Neural cell (in vitro differentiated cells): Measurements from ENCODE around the gene WDR1.

Experiments used
- POLR2AphosphoS5 ChIP-seq: IDR thresholded peaks from 2 replicates; pipeline ENCODE4 v1.6.1; 2012
- TF ChIP-seq, protein P1 (sequence below): fragments of 450-650 bp; IDR thresholded peaks from 2 replicates; pipeline ENCODE4 v1.5.1; 2014; ENCODE audit warnings: antibody characterized with exemption, mild to moderate bottlenecking, moderate library complexity; ENCODE audit not compliant: poor library complexity, severe bottlenecking
- TF ChIP-seq, protein P2 (sequence below): IDR thresholded peaks from 2 replicates; pipeline ENCODE4 v1.6.1; 2012; ENCODE audit warnings: borderline replicate concordance

DNA sequence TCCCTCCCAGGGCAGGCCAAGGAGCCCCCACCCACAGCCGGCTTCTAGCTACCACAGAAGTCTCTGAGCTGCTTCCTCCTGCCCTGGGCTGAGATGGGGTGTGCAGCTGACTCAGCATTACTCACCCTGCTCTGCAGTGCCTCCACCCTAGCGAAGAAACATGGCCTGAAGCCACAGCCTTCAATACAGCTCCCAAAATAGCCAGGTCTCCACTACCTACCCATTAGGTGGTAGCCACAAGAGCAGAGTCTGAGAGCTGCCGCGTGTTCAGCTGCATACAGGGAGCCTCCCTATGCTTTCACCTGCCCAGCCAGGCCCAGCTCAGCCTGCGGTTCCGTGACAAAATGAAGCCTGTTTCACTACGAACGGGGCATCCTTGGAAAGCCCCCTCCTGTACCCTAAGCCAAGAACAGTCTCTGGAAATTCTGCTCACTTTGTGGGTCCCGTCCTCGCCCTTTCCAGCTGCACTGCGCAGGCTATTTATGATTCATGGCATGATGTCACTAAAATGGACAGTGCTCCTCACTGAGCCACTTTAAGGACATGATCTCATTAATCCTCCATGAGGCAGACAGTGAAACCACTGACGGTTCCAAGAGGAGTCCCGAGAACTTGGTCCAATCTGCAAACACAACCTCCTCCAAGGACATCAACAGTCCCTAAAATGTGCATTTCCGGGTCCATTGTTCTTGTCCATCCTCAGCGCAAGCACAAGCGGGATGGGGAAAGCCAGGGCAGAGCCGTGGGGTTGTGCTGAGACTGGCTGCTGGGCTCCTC, 20.2 kb downstream of the WDR1 start:
- TF ChIP-seq POLR2AphosphoS5 = no peak
- TF ChIP-seq, protein P1, sequence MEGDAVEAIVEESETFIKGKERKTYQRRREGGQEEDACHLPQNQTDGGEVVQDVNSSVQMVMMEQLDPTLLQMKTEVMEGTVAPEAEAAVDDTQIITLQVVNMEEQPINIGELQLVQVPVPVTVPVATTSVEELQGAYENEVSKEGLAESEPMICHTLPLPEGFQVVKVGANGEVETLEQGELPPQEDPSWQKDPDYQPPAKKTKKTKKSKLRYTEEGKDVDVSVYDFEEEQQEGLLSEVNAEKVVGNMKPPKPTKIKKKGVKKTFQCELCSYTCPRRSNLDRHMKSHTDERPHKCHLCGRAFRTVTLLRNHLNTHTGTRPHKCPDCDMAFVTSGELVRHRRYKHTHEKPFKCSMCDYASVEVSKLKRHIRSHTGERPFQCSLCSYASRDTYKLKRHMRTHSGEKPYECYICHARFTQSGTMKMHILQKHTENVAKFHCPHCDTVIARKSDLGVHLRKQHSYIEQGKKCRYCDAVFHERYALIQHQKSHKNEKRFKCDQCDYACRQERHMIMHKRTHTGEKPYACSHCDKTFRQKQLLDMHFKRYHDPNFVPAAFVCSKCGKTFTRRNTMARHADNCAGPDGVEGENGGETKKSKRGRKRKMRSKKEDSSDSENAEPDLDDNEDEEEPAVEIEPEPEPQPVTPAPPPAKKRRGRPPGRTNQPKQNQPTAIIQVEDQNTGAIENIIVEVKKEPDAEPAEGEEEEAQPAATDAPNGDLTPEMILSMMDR = no peak
- TF ChIP-seq, protein P2, sequence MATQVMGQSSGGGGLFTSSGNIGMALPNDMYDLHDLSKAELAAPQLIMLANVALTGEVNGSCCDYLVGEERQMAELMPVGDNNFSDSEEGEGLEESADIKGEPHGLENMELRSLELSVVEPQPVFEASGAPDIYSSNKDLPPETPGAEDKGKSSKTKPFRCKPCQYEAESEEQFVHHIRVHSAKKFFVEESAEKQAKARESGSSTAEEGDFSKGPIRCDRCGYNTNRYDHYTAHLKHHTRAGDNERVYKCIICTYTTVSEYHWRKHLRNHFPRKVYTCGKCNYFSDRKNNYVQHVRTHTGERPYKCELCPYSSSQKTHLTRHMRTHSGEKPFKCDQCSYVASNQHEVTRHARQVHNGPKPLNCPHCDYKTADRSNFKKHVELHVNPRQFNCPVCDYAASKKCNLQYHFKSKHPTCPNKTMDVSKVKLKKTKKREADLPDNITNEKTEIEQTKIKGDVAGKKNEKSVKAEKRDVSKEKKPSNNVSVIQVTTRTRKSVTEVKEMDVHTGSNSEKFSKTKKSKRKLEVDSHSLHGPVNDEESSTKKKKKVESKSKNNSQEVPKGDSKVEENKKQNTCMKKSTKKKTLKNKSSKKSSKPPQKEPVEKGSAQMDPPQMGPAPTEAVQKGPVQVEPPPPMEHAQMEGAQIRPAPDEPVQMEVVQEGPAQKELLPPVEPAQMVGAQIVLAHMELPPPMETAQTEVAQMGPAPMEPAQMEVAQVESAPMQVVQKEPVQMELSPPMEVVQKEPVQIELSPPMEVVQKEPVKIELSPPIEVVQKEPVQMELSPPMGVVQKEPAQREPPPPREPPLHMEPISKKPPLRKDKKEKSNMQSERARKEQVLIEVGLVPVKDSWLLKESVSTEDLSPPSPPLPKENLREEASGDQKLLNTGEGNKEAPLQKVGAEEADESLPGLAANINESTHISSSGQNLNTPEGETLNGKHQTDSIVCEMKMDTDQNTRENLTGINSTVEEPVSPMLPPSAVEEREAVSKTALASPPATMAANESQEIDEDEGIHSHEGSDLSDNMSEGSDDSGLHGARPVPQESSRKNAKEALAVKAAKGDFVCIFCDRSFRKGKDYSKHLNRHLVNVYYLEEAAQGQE = no peak
